ENCODE measurements around the gene KCNN3.

- TF ChIP-seq CTCF (IDR thresholded peaks at IDR 0.05) (no peak), EP300 (IDR thresholded peaks at IDR 0.05) (no peak)
Measured at GRCh38 chr1:154720328-154721297, 149.5 kb downstream of the KCNN3 start.
